HG03175 (cell line): Measurements from ENCODE around the gene FRMD5.

Source experiments
- ATAC-seq: cut with Tn5 transposase; IDR thresholded peaks from one replicate; pipeline ENCODE4 v1.9.1; 2021; ENCODE audit warnings: mild to moderate bottlenecking, moderate library complexity; ENCODE audit not compliant: unreplicated experiment

The FRMD5 gene

DNA sequence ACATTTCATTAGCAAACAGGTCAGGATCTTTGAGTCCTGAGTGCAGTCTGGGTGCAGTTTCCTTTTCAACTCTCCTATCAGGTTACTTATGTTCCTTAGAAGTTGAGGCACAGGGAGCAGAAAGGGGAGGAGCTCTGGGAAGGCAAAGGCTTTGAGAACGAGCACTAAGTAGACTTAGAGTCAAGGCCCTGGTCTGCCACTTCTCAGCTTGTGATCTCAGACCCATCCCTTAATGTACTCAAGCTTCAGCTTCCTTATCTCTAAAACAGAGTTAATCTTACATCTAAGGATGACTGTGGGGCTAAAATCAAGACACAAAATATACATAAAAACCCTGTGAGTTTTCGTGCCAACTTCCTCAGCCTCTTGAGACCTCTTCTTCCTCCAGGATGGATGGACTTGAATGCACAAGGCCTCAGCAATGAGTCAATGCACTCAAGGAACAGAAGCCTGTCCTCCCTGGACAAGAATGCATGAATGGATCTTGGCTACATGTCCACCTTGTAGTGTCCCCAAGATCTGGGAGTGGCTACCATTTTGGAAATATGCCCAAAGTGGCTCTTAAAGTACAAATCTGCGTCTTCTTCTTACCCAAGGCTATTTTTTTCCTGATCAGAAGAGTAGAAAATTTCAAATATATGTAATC, 263.2 kb downstream of the FRMD5 start:
- ATAC-seq: no peak

DNA sequence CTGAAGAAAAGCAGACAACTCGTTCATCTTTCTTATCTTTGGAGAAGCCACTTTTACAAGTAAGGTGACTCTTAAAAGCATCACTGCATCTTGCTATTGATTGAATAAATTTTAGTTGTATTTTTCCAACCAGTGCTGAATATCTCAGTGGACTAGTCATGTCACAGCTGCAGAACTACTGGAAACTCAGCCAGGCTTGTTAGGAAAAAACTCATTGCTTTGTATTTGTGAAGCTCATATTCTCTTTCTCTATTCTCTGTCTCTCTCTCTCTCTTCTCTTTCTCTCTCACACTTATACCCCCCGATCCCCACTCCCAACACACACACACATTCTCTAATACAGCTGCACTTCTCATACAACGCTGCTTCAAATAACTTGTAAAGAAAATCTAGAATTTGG, 264.0 kb downstream of the FRMD5 start:
- ATAC-seq: no peak

- no peak for ATAC-seq
Measured at GRCh38 chr15:43930556-43930955, 264.5 kb downstream of the FRMD5 start.

DNA sequence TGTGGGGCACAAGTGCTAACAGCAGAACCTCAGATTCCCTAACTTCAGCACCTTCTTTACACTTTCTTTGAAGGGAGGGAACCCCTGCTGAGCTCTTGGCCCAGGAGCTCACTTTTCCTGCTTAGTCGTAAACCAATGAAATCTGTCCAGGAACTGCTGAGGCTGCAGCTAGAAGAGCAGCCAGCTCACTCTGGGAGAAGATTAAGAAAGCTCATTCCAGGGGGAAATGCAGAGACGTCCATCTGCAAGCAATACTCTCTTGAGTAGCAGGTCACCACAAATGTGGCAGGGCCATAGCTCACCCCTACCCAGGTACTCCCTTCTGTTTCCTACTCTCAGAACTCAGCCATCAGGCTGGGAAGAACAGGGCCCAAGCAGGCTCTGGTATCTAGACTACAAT, 265.0 kb downstream of the FRMD5 start:
- ATAC-seq: no peak

- ATAC-seq: no peak
Measured at GRCh38 chr15:43928152-43928551, 266.9 kb downstream of the FRMD5 start.

GRCh38 chr15:43927203-43927602, 267.9 kb downstream of the FRMD5 start:
- no peak for ATAC-seq

DNA sequence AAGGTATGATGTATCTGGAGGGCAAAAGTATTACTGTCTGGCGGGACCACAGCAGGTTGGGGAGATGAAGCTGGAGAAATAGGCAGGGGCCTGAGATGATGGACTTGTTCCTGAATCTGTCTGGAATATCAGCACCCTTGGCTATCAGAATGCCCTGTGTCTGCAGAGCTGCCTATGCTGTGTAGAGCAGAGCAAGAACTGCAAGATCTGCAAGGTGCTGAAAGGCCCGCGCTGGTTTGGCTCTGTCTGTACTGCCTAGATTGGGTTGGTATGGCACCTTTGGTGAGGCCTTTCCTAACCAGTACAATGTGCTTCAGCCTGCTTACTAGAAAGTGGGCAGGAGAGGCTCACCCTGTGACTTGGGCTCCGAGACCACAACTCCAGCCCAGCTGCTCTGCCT, 271.5 kb downstream of the FRMD5 start:
- ATAC-seq: no peak

GRCh38 chr15:43922021-43922420, 273.1 kb downstream of the FRMD5 start:
- ATAC-seq: no peak

- ATAC-seq: no peak
Measured at GRCh38 chr15:43920815-43921214, 274.3 kb downstream of the FRMD5 start.

GRCh38 chr15:43920254-43920600, 274.8 kb downstream of the FRMD5 start:
- no peak for ATAC-seq

GRCh38 chr15:43919540-43920253, 275.4 kb downstream of the FRMD5 start:
- no peak for ATAC-seq

DNA sequence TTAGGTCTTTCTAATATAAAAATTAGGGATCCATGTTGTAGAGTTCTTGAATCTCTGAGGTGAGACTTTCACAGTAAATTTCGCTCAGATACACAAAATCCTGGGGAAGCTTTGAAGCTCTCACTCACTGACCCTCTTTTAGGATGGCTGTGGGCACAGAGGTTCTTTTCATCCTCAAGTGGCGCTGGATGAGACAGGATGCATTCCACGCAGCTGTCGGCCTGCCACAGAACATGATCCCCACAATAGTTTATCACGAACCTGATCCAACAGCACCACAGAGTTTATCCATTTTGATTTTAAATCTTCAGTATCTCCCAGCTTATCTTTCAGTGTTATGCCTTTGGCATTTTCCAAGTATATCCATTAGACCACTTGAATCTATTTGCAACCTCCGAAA, 276.4 kb downstream of the FRMD5 start:
- ATAC-seq: no peak

GRCh38 chr15:43916326-43916660, 278.8 kb downstream of the FRMD5 start:
- no peak for ATAC-seq

- no peak for ATAC-seq
Measured at GRCh38 chr15:43915631-43916325, 279.3 kb downstream of the FRMD5 start.

DNA sequence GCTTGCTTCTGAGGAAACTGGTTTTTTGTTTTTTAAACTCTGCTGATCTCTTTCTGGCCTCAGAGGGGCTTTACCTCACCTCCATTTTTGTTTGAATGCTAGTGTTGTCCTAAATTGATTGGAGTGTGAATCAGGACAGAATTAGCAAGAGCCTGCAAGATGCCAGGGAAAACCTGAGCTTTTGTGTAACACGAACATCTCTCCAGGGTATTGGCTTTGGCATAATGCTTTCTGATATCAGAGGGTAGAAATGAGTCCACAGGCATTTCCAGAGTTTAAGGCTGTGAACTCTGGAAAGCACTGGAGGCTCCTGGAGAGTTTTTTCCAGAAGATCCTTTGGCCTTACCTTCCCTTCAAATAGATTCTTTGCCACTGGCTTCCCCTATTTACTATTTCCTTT, 281.1 kb downstream of the FRMD5 start:
- no peak for ATAC-seq

DNA sequence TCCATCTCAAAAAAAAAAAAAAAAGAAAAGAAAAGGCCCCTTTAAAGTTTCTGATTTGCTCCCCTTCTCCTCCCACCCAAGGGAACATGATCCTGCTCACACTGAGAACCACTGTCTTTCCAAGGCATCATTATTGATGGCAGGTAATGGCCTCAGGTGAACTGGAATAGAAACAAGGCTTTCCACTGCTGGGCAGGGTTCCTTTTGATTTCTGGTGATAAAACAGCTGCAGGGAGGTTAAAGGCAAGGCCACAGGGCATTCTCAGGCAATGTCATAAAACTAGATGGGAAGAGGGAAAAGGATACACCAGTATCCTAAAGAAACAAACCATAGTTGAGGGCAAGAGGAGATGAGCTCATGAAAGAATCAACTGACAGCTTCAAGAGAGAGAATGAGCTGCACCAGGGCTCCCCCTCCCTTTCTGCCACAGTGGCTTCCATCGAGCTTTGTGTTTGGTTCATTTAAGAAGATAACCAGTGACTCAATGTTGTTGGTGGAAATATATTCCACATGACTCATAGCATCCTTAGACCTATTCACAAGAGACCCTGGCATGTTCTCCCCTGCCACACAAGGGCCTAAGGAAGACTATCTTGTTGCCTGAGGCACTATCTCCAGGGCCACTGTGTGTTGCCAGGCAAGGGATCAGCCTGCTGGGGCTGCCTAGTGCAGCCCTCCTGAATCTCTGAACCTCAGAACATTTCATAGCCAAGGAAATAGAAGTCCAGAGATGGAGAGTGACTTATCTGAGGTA, 281.9 kb downstream of the FRMD5 start:
- ATAC-seq: no peak

- ATAC-seq: no peak
Measured at GRCh38 chr15:43912208-43912607, 282.9 kb downstream of the FRMD5 start.

GRCh38 chr15:43911235-43911781, 283.8 kb downstream of the FRMD5 start:
- ATAC-seq: no peak

DNA sequence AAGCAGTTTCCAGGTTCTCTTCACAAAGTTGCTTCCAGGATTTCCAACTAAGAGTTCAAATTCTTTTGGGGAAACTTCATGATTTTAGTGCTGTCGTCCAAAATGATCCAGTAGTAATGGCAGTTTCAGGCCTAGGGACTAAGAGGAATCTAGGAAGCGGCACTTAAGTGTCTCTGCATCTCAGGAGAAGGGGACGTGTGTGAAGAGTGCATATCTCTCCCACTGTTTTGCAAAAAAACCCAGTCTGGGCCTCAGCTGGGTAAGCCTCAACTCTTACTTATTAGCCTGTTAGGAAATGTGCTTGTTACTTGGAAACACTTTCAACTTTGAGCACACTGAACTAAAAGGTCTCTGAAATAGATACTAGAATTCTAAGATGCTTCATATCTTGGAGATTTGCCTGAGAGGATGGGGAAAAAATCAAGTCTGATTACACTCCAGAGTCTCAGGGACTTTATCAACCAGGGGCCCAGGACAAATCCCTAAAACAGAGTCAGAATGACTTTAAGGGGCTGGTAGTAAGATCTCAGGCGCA, 286.5 kb downstream of the FRMD5 start:
- no peak for ATAC-seq

DNA sequence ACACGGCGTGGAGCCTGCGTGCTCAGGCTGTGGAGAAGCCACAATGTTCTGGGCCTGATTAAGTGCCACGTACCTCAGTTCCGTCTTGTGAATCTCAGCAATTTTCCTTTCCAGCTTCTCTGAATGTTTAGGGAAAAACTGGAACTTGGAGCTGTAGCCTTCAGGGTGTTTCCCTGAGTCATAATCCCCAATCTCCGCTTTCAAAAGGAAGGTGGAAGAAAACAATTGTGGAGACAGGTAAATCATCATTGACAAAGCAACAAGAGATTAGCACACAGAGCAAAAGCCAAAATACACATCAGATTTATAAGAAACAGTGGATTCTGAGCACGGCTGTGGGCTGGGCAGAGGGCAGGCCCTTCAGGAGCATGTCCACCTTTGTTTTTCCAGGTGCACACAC, 289.3 kb downstream of the FRMD5 start:
- ATAC-seq: no peak

DNA sequence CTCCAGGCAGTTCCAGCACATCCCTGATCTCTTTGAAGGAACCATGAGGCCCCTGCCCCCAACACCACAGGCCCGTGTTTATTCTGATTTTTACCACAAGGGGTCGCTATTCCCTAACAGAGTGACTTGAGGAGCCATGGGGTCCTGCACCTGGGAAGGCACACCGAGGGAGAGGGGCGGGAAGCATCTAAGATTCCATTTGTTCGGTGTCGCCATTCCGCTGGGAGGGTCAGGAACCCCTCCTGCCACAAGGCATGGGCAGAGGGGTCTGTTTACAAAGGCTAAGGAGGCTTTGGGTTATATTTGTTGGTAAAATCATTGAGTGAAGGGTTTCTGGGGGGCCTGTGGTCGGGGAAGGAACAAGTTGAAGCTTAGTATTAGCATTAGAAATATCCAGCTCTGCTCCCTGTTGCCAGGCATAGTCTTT, 291.2 kb downstream of the FRMD5 start:
- ATAC-seq: no peak
